Measurements from ENCODE around the gene HVCN1.

Gene HVCN1

DNA sequence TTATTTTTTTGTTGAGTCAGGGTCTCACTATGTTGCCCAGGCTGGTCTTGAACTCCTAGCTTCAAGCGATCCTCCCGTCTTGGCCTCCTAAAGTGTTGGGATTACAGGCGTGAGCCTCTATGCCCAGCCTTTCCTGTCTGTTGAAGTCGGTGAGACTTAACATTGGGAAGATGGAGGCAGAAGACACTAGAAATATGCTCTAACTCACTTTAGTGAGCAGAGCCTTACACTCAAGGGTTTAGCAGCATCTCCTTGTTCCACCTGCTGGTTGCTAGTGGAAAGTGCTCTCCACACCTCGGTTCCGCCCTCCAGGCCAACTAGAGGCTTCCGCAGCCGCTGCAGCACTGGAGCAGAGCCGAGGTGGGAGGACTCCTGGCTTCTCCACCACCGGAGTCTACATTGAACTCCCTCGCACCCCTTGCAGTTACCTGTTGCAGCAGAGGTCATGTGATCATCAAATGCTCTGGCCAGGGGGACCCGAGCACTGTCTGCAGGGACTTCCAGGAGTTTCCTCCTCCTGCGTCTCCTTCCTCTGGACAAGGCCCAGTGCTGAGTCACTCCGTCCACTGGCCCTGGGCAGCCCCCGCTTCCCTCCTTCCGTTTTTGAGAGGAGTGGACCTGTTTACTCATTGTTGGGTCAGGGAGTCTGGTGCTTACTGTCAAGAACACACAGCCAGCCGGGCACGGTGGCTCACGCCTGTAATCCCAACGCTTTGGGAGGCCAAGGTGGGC, 9.4 kb upstream of the HVCN1 start:
- peak; percentile 19 to 58 (median 46) for DNase-seq

DNA sequence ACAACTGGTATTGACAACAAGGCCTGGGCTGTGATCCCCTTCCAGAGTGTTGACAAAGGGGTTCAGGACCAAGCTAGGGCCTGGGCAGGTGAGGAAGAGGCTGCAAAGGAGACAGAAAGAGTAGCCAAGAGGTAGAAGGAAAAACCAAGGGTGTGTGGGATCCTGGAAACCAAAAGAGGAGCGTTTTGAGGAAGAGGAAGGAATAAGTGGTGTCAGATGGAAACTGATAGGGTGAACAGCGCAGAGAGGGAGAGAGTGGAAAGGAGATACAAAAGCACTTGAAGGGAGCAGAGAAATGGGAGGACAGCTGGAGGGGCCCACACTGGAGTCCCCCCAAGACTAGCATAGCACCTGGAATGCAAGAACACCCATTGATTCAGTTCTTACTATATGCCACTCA, 8.3 kb upstream of the HVCN1 start:
- no peak for DNase-seq

DNA sequence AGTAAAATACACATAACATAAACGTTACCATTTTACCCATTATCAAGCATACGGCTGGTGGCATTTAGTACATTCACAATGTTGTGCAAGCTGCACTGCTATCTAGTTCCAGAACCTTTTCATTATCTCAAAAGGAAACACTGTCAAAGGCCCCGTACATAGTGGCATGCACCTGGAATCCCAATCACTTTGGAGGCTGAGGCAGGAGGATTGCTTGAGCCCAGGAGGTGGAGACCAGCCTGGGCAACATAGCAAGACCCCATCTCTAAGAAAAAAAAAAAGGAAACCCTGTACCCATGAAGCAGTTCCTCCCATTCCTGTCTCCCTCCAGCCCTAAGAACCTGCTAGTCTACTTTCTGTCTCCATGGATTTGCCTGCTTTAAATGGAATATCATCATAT, 7.4 kb upstream of the HVCN1 start:
- no peak for DNase-seq

DNA sequence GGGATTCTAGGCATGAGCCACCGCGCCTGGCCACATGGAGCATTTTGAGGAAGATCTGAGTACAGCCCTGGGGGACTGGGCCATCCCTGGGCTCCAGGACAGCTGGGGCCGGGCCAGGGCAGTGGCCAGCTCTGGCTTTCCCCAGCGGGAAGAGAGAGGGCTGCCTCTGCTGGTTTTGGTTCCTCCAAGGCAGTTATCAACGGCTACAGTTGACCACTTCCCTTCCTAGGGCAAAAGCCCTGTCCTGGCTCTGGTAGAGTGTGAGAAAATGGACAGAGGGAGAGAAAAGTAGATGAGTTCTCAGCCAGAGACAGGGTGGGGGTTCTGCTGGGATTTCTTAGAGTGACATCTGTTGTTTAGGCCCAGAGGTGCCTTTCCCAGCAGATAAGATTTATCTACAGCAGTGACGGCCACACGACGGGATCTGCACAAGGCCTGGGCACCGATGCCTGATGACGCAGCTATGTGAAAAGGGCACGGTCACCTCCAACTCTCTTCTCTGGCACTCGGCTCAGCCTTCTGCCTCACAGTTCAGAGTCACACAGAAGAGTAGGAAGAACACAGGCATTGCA, 5.5 kb upstream of the HVCN1 start:
- no peak for DNase-seq

DNA sequence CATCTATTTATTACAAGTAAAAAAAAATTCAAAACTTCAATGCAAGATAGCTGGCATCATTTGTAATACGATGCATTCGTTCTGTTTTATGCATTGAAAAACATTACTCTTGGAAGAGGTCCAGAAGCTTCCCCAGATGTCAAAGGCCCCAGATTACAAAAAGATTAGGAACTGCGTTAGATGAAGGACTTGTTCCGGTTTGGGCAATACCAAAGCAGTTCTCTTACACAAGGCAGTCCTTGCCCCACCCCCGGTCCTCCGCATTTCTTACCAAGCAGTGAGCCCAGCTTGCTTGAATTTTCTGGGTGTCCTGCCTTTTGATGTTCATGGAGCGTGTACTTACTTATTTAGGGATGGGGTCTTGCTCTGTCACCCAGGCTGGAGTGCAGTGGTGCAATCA, 4.8 kb upstream of the HVCN1 start:
- no peak for DNase-seq

DNA sequence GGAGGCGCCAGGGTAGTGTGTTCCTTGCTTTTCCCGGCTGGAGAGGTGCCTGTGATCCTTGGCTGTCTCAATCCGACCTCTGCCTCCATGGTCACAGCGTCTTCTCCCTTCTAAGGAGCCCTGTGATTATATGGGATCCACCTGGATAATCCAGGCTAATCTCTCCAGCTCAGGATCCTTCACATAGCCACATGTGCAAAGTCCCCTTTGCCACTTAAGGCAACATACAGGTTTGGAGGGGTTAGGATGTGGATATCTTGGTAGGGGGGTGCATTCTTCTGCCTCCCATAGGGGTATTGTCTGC, 1.2 kb upstream of the HVCN1 start:
- DNase-seq = no peak

DNA sequence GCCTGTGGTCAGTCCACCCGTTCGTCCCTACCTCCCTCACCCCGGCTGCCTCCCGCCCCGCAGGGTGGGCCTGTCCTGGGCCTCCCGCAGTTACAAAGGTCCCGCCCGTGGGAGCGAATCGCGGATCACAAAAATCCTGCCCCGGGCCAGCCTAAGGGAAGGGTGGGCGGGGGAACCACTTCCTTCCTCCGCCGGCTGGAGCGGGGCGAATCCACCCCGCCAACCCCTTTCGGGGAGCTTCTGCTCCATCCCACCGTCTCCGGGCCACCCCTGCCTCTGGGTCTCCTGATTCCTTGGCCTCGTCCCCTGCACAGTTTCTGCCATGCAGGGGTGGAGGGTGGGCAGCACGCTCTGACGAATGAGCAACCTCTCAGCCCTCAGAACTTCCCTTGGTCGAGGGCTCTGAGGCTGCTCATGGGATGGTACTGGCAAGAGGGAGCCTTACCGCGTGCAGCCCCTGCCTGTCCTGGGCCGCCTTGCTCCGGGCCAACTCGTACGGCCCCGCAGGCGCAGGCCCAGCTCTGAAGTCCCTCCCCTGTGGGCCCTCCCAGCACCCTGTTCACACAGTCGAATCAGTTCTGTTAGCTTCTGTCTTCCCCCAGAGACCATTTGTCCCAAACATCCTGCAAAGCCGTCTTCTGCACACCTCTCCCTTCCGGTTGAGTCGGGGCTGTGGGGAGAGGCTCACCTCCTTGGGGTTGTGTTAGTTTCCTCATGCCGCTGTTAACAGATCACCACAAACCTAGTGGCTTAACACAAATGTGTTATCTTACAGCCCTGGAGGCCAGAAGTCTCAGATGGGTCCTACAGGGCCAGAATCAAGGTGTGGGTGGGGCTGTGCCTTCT, 589 bp upstream of the HVCN1 start:
- DNase-seq = peak in 2 of 4 experiments; percentile 7 to 39

DNA sequence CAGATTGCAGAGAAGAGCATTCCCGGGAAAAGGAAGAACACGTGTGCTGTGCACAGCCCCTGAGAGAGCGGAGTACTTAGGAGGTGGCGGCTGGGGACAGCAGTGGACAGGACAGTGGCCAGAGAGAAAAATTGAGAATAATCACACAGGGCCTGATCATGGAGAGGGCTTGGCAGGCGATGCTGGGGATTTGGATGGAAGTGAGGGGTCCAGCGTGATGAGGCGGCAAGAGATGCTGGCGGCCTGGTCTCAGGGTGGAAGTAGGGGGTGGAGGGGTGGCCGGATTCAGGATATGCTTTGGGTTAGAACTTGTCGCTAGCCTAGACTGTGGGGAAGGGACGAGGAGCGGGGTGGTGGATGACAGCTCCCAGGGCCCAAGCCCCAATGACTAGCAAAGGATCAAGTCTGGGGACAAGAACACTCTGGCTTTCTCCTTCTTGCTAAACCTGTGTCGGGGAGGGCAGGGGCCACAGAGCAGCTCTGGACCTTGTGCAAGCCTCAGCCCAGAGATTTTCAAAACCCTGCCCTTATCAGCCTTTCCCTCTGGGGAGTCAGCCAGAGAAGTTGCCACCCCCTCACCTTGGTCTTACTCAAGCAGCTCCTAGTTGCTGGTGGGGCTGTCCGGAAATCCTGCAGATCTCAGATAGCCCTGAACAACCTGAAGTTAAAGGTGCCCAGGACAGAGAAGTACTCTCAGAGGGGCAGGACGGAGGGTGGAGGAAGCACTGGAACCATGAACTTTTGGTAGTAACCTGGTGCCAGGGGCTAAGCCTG, 1.3 kb downstream of the HVCN1 start:
- DNase-seq = no peak

DNA sequence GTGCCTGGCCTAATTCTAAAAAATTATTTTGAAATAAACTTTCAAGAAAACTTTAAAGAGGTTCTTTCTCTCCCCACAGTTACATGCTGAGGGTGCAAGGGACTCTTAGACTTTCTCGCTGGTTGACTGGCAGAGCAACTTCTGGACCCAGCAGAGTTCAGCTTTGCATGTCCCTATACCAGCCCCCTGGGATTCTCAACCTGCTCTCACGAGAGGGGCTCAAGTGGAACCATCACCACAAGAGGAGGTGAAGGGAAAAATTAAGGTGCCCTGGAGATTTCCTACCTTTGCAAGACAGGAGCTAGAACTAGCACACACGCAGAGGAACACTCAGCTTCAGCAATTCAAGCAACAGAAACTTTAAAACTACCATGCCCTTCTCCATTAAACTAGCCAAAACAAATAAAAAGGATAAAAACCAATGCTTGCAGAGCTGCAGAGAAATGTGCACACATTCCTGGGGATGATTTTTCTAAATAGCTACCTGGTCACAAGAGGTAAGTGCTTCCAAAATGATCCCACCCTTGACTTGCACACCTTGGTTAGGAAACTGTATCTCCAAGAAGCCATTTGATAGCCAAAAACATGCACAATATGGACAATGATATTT, 2.5 kb downstream of the HVCN1 start:
- no peak for DNase-seq

DNA sequence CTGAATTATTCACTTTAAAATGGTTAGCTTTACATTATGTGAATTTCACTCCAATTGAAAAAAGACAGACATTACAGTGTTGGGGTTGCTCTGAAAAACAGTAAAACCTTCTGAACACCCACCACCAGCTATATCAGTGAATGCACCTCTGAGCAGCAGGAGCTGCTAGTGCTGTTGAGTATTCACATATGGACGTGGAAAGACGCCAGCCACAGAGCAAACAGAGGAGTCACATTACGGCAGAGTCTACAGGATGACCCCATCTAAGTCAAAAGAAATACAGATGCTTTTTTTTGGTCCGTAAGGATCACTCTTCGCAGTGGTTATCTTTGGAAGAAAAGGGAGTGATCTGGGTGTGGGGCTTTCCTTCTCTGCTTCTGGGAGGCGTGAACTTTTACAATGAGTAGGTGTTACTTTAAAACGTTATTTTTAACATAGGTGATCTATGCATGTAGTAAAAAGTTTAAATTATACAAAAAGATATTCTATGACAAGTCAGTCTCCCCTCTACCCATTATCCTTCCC, 4.5 kb downstream of the HVCN1 start:
- DNase-seq = no peak

DNA sequence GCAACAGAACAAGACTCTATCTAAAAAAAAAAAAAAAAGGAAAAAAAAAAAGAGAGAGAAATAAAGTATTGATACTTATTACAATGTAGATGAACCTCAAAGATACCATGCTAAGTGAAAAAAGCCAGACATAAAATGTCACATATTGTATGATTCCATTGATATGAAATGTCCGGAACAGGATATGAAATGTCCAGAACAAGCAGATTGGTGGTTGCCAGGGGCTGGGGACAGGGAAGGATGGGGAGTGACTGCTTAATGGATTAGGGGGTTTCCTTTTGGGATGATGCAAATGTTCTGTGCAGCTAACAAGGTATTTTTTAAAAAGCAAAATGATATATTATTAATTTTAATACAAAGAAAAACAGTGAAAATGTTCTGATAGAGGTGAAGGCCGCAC, 5.0 kb downstream of the HVCN1 start:
- no peak for DNase-seq

DNA sequence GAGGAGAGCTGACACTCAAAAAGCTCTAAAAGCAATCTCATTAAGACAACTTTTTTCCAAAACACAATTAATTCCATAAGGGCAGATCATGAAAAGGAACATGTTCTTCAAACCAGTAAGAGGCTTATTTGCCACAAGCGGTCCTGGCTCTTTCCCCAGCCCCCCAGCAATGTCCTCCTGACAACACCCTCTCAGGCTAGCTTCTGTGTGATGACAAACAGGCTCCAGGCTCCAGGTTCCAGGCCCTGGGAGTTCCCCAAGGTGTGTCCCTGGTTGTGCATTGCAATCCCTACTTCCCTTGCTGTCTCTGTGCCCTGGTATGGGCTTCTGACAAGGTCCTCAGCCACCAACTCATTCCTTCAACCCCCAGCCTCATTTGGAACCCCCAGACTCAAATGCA, 8.9 kb downstream of the HVCN1 start:
- DNase-seq = no peak

DNA sequence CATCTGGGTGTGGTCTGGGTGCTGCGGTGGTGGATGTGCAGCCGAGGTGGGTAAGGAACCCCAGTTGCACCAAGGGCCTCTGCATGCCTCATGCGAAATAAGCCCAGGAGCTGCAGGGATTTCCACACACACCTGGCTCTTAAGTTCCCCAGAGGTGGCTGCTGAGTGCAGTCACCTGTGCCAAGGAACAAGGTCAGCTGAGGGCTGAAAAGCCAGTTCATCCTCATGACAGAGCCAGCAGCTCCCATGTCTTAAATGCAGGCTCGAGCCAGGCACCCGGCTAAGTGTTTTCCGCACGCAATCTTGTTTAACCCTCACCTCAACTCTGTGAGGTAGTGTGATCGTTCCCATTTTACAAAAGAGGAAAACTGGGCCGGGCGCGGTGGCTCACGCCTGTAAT, 9.7 kb downstream of the HVCN1 start:
- DNase-seq = no peak

DNA sequence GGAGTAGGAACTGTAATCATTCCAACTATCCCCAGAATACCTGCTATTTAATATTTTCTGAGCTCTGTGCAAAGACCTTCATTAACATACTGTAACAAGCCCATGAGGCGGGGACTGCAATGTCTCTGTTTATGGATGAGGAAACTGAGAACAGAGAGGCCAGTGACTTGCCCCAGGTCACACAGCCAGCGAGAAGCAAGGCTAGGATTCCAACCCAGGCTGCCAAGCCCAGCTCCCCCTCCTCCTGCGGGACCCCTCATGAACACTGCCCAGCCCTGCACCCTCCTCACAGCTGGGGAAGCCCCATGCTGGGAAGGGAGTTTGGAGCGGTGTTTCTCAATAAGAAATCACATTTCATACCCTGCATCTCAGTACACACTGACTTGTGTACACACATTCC, 10.9 kb downstream of the HVCN1 start:
- DNase-seq = no peak

DNA sequence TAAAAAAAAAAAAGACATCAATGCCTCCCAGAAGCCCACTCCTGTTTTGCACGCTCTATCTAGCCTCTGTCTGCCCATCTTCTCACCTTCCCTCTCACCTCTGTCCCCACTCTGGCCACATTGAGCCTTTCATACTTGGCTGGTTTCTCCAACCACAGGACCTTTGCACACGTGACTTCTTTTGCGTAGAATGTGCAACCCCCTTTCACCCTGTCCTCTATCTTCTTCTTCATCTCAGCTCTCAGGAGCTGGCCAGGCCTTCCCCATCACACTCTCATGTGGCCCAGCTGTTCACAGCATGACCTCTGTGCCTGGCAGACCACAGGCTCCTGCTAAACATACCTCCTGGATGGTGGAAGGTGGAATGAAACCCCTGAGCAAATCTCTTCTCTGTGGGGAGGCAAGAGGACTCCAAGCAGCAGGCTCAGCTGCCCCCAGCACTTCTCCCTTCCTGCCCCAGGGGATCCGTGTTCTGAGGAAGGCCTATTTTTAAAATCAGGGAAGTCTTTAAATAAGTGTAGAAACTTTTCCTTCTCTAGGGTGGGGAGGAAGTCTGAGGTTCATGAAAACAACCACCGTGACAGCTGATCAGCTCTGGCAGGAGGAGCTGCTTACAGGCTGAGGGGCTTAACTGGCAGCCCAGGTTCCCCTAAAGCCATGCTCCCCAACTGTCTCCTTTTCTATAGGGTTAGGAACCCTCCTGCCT, 11.6 kb downstream of the HVCN1 start:
- DNase-seq = no peak

DNA sequence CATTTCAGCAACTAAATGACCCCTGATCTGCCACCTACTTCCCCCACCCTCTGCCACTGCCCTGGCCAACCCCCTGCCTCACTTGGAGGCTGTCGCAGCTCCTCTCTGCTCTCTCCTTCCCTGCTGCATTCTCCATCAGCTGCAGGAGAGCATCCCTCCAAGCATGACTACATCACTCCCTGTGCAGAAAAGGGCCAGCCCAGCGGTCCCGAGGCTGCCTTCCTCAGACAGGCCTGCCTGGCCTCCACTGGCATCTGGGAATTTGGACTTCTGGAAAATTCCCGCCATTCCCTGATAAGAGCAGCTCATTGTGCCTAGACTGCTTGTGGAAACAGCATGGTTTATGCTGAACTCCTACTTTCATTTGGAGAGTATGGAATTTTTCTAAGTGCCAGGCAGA, 12.7 kb downstream of the HVCN1 start:
- DNase-seq = no peak

DNA sequence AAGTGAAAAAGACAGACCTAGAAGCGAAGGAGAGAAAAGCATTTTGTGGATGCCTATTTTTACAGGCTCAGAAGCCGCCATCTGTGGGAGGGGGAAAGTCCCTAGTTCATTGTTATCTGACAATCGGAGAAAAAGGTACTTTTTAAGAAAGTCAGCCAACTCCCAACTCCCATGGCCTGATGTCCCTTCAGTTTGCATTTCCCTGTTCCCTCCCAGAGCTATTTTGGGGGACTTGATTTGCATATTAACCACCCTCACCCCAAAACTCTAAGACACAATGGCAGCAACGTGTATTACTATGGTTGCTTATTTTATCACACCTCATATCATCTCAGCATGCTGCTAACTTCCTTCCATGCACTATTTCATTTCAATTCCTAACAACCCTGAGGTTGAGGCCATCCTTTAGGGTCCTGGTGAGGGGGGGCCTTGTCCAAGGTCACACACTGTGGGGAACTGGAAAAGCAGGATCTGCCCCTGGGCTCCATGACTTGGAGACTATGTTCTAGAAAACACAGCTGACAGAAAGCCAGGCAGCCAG, 18.7 kb downstream of the HVCN1 start:
- DNase-seq = no peak

DNA sequence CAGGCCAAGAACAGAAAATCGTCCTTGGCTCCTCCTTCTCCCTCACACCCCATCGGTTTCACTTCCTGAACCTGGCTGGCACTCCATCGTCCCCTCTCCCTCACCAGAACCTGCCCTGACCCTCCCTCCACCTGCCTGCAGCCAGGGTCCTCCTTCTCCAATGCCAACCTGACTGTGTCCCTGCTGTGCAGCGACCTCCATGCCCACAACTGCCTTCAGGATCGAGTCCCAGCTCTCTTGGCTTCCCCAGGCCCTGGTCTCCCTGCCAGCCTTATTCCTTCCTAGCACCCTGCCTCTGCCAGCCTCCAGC, 19.8 kb downstream of the HVCN1 start:
- DNase-seq = no peak

DNA sequence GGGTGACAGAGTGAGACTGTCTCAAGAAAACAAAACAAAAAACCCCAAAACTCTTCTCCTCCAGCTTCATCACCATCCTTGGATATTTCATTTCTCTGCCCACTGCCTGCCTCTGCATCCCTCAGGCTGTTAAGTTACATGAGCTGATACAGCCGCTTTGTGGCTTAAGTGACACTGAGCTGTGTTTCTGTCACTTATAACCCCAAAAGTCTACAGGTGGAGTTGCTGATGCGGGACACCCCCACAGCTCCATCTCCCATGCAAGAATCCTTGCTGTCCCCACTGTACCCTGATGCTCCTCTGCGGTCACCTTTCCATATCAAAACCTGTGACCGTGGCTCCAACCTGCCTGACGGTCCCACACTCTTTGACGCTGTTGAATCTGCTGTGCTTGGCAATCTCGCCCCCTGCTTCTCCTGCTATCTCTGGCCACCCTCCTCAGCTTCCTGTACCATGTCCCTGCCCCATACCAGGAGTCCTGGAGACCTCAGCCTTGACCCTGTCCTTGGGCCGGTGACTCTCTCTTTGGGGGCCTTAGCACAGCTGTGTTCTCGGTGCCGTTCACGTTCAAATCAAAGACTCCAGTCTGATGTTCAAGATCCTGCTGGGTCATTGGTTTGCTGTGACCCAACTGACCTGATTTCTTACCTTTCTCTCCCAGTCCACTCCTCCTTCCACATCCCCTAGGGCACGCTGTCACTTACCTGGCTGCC, 20.3 kb downstream of the HVCN1 start:
- no peak for DNase-seq

DNA sequence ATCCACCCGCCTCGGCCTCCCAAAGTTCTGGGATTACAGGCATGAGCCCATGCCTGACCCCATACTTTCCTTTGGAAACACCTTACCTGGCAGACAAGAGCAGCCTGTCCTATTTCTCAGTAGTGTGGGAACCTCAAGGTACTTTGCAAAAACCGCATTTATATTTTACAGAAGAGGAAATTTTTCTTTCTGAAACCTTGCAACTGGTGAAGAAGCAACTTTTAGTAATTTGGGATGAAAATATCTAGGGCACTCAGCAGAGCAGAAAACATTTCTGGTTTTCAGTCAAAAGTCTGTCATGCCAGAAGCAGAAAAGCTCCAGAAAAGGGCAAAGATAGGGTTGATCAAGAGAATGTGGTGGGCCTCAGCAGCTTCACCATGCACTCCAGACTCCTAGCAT, 21.2 kb downstream of the HVCN1 start:
- no peak for DNase-seq

DNA sequence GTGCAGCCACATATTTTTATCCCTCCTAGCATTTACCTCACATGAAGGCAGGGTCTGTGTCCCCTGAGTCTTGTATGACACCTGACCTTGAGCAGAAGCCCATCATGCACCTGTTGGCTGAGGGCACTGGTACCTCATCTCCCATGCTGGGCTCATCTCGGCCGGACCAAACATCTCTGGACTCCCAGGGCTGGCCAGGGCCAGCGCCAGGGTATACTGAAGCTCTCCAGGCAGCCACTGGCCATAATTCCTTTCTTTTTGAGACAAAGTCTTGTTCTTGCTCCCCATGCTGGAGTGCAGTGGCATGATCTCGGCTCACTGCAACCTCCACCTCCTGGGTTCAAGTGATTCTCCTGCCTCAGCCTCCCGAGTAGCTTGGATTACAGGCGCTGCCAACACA, 22.0 kb downstream of the HVCN1 start:
- no peak for DNase-seq
